HCT116 (cell line): ENCODE data around the gene SLC10A3. TPM values are rescaled to one million over a fixed set of nuclear protein-coding genes. Genes with fewer than 3 reads are reported as not detected.
A peak's percentile ranks its signal among the peaks of the same experiment; 100 is the strongest.

Experiments
- ATAC-seq: fragments of 200-7000 bp; cut with Tn5 transposase; 2 replicates; pipeline ENCODE4 v1.9.1; 2020; ENCODE audit warnings: mild to moderate bottlenecking, moderate library complexity
- BruUV-seq: library from RNA; stranded (reverse); fragments of 400-500 nt; replicated peaks from 2 replicates; lab custom pipeline; 2021; lab: Mats Ljungman, UMichigan
- CTCF ChIA-PET: fragments of 300-600 bp; sonication (Branson Sonifier 250); formaldehyde crosslinking; loops from one replicate; lab custom pipeline; 2021; ENCODE audit warnings: antibody characterized with exemption; lab: Charles Lee
- POLR2A ChIA-PET: fragments of 300-600, 350-600 bp; sonication (Branson Sonifier 250); formaldehyde crosslinking; loops from one replicate; lab custom pipeline; 2021; ENCODE audit warnings: antibody characterized with exemption; lab: Charles Lee
- RAD21 ChIA-PET, 2 experiments: fragments of 300-600 bp; sonication (Branson Sonifier 250); formaldehyde crosslinking; loops; one replicate each; lab custom pipeline; 2023; ENCODE audit warnings: low total read pairs in 2 of 2; ENCODE audit not compliant: uncharacterized antibody in 2 of 2, unreplicated experiment in 2 of 2, low non-redundant PET in 1 of 2; lab: Charles Lee
- DNase-seq: peaks from one replicate; pipeline ENCODE4 v3.0.0-alpha.2; 2010; ENCODE audit warnings: low read depth, low spot score
- H2AFZ ChIP-seq: fragments of 200-600 bp; shearing (Covaris generic), sonication (generic); 2 replicates; pipeline ENCODE4 v1.6.1; 2017; ENCODE audit warnings: low read depth, mixed run types, mixed read lengths, antibody characterized with exemption, low read length; ENCODE audit not compliant: poor library complexity, severe bottlenecking
- H3K27ac ChIP-seq: 2 replicates; pipeline ENCODE4 v1.5.1; 2012; ENCODE audit warnings: low read depth, low read length
- H3K27me3 ChIP-seq: fragments of 200-600 bp; sonication (generic); 2 replicates; pipeline ENCODE4 v1.6.1; 2016; ENCODE audit warnings: mixed run types, low read length, mixed read lengths; ENCODE audit not compliant: insufficient read depth
- H3K36me3 ChIP-seq, 2 experiments: fragments of 200-500 bp in 1 of 2; fragments of 200-600 bp in 1 of 2; sonication (Bioruptor generic) in 1 of 2; sonication (generic) in 1 of 2; 2 replicates each; pipeline versions ENCODE4 v1.5.1 to v1.6.1; 2014 to 2016; ENCODE audit warnings: low read length in 2 of 2, inconsistent platforms in 1 of 2, mixed read lengths in 1 of 2, mixed run types in 1 of 2; ENCODE audit not compliant: insufficient read depth in 2 of 2, control insufficient read depth in 1 of 2
- H3K4me1 ChIP-seq, 2 experiments: fragments of 200-600 bp in 1 of 2; sonication (generic) in 1 of 2; 2 replicates each; pipeline versions ENCODE4 v1.5.1 to v1.6.1; 2012 to 2017; ENCODE audit warnings: low read length in 2 of 2, inconsistent platforms in 1 of 2, mild to moderate bottlenecking in 1 of 2, mixed read lengths in 1 of 2, mixed run types in 1 of 2, moderate library complexity in 1 of 2; ENCODE audit not compliant: insufficient read depth in 2 of 2, control insufficient read depth in 1 of 2
- H3K4me2 ChIP-seq: fragments of 200-600 bp; sonication (generic); 2 replicates; pipeline ENCODE4 v1.6.1; 2017; ENCODE audit warnings: mixed run types, low read length, mixed read lengths
- H3K4me3 ChIP-seq, 2 experiments: fragments of 200-600 bp in 1 of 2; sonication (generic) in 1 of 2; replicated peaks in 1 of 2; 2 replicates each; pipeline ENCODE4 v1.5.1; 2011 to 2016; ENCODE audit warnings: low read length in 2 of 2, control low read depth in 1 of 2, low read depth in 1 of 2, mild to moderate bottlenecking in 1 of 2, mixed read lengths in 1 of 2, mixed run types in 1 of 2
- H3K79me2 ChIP-seq: fragments of 200-600 bp; sonication (generic); 2 replicates; pipeline ENCODE4 v1.6.1; 2017; ENCODE audit warnings: mild to moderate bottlenecking, mixed run types, low read length, moderate library complexity, mixed read lengths; ENCODE audit not compliant: insufficient read depth
- H3K9ac ChIP-seq: fragments of 200-600 bp; sonication (generic); 2 replicates; pipeline ENCODE4 v1.6.1; 2016; ENCODE audit warnings: low read length, mixed read lengths
- H3K9me2 ChIP-seq: fragments of 200-600 bp; sonication (generic), shearing (Covaris generic); 2 replicates; pipeline ENCODE4 v1.6.1; 2017; ENCODE audit warnings: mixed run types, mild to moderate bottlenecking, moderate library complexity; ENCODE audit not compliant: insufficient read depth
- H3K9me3 ChIP-seq, 2 experiments: fragments of 200-500 bp in 1 of 2; fragments of 200-600 bp in 1 of 2; sonication (Bioruptor generic) in 1 of 2; sonication (generic) in 1 of 2; 2 replicates each; pipeline ENCODE4 v1.6.1; 2014 to 2017; ENCODE audit warnings: low read length in 2 of 2, mixed read lengths in 2 of 2, inconsistent platforms in 1 of 2, low read depth in 1 of 2, mild to moderate bottlenecking in 1 of 2, mixed run types in 1 of 2, moderate library complexity in 1 of 2; ENCODE audit not compliant: control insufficient read depth in 1 of 2, insufficient read depth in 1 of 2
- H4K20me1 ChIP-seq: fragments of 200-600 bp; sonication (generic), shearing (Covaris generic); 2 replicates; pipeline ENCODE4 v1.6.1; 2017; ENCODE audit warnings: mixed run types, mild to moderate bottlenecking, moderate library complexity; ENCODE audit not compliant: insufficient read depth
- ATF3 ChIP-seq: IDR thresholded peaks from 2 replicates; pipeline ENCODE4 v1.6.1; 2012
- EZH2phosphoT487 ChIP-seq: fragments of 200-600 bp; IDR thresholded peaks from 2 replicates; pipeline ENCODE4 v1.6.1; 2018; ENCODE audit warnings: antibody characterized with exemption, borderline replicate concordance
- SIN3A ChIP-seq: IDR thresholded peaks from 2 replicates; pipeline ENCODE4 v1.6.1; 2012; ENCODE audit warnings: low read depth
- SP1 ChIP-seq: IDR thresholded peaks from 2 replicates; pipeline ENCODE4 v1.6.1; 2012; ENCODE audit warnings: low read depth
- SRF ChIP-seq: IDR thresholded peaks from 2 replicates; pipeline ENCODE4 v1.6.1; 2012; ENCODE audit warnings: low read depth
- YY1 ChIP-seq: IDR thresholded peaks from 2 replicates; pipeline ENCODE4 v1.6.1; 2011; ENCODE audit warnings: low read length, low read depth, moderate library complexity, mild to moderate bottlenecking; ENCODE audit not compliant: insufficient replicate concordance; ENCODE audit errors: extremely low read depth
- ZBTB33 ChIP-seq: IDR thresholded peaks from 2 replicates; pipeline ENCODE4 v1.6.1; 2011; ENCODE audit warnings: mild to moderate bottlenecking, low read length, moderate library complexity; ENCODE audit not compliant: insufficient replicate concordance; ENCODE audit errors: extremely low read depth
- intact Hi-C: fragments of 100-400 bp; cut with micrococcal nuclease; formaldehyde crosslinking; loops from 2 replicates; pipeline ENCODE4 v1.10.0; 2022
- total RNA-seq: library from RNA; stranded (reverse); gene quantifications from one replicate; pipeline ENCODE4 v1.2.1, GENCODE V29; 2021; ENCODE audit not compliant: unreplicated experiment

SLC10A3 gene
- total RNA-seq, 1 experiment from 2014 or later: 16.2 TPM

GRCh38 chrX:154485150-154486051, 5.0 kb downstream of the SLC10A3 start (continued):
- TF ChIP-seq ZBTB33 (no peak), YY1 (no peak), SIN3A (no peak), EZH2phosphoT487 (no peak), SRF (no peak), SP1 (no peak), ATF3 (no peak)

- ATAC-seq: no peak
- no TSS peak for BruUV-seq
- Histone ChIP-seq H3K9me2 (no peaks in the 10 kb centered on the region), H3K4me3 (no peak overlapping the region; a peak in 1 of 4 replicates), H3K4me2 (peak overlapping the region; percentile 74; the same call in 1 of the 2 replicates), H3K27ac (peak overlapping the region; percentile 26; the same call in 1 of the 2 replicates), H3K79me2 (peaks cover 15% of the 10 kb centered on the region), H3K27me3 (no peaks in the 10 kb centered on the region), H3K9ac (no peak overlapping the region), H4K20me1 (no peaks in the 10 kb centered on the region), H3K9me3 (no peaks in the 10 kb centered on the region), H3K4me1 (peaks cover 9 to 32% of the 10 kb centered on the region in 2 experiments), H3K36me3 (peaks cover 0 to 10% of the 10 kb centered on the region in 2 experiments; a peak in 1 of 4 replicates), H2AFZ (no peak overlapping the region)
- ChIA-PET POLR2A (no interaction called here), CTCF (no interaction called here), RAD21 (no interaction called here)
- intact Hi-C loops: no loop called here
- DNase-seq: no peak
- TF ChIP-seq ATF3: no peak
Observed at GRCh38 chrX:154484255-154485149, 5.9 kb downstream of the SLC10A3 start.
